HFF-Myc (cell line): ENCODE measurements around the gene PRR14.

Experiments used
- DNase-seq: peaks from one replicate; pipeline ENCODE4 v3.0.0-alpha.2; 2011; ENCODE audit warnings: low read depth; ENCODE audit errors: extremely low read depth
- H3K4me3 ChIP-seq: replicated peaks from 2 replicates; pipeline ENCODE4 v1.5.1; 2011; ENCODE audit warnings: low read depth, mild to moderate bottlenecking, control low read depth, low read length
- TF ChIP-seq, protein P1 (sequence below): IDR thresholded peaks from 2 replicates; pipeline ENCODE4 v1.5.1; 2012; ENCODE audit warnings: mild to moderate bottlenecking, low read depth, low read length, control low read depth; ENCODE audit errors: missing control alignments

Gene PRR14

DNA sequence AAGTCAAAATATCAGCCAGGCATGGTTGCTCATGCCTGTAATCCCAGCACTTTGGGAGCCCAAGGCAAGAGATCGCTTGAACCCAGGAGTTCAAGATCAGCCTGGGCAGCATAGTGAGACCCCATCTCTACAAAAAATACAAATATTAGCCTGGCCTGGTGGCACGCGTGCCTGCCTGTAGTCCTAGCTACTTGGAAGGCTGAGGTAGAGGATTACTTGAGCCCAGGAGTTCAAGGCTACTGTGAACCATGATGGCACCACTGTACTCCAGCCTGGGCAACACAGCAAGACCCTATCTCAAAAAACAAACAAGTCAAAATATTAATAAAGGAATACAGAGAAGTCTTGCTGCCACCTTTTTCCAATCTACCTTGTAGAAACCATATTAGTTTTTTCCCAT is 44.8 kb upstream of the PRR14 start:
- no peak overlapping the region for H3K4me3 ChIP-seq
- DNase-seq, result no peak
- TF ChIP-seq, protein P1, sequence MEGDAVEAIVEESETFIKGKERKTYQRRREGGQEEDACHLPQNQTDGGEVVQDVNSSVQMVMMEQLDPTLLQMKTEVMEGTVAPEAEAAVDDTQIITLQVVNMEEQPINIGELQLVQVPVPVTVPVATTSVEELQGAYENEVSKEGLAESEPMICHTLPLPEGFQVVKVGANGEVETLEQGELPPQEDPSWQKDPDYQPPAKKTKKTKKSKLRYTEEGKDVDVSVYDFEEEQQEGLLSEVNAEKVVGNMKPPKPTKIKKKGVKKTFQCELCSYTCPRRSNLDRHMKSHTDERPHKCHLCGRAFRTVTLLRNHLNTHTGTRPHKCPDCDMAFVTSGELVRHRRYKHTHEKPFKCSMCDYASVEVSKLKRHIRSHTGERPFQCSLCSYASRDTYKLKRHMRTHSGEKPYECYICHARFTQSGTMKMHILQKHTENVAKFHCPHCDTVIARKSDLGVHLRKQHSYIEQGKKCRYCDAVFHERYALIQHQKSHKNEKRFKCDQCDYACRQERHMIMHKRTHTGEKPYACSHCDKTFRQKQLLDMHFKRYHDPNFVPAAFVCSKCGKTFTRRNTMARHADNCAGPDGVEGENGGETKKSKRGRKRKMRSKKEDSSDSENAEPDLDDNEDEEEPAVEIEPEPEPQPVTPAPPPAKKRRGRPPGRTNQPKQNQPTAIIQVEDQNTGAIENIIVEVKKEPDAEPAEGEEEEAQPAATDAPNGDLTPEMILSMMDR, result no peak

DNA sequence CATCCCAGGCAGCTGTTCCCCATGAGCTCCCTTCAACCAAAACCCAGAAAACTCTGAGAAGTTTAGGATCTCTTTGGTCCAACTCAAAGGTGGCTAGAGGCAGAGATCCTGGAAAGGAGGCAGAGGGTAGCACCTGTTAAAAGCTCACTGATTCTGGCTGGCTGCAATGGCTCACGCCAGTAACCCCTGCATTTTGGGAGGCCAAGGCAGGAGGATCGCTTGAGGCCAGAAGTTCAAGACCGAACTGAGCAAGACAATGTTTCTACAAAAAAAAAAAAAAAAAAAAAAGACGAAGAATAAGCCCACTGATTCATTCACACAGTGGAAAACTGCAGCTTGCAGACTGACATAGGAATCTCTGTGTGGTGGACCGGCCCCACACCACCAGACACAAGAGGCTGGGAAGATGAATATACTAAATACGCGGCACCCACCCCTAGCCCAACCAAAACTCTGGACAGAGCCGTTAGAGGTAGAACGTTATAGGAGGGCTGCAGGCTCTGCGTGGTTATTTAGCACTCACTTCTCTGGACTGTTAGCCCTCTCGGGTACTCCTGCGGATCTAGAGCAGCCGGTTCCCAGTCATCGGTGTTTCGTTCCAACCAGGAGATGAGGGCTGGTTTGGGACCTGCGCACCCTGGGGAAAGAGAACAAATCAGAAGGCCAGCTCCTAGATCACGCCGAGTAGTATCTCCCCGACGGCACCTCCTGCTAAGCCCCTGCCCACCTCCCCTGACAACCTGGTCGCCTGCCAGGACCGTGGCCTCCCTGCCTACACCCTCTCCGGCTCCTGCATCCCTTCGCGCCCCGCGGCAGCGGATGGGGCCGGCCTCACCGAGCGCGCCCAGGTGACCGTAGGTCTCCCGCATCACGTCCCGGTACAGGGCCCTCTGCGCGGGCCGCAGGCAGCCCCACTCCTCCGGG is 41.5 kb upstream of the PRR14 start:
- DNase-seq, result no peak
- TF ChIP-seq, protein P1, result no peak
- peak overlapping the region; percentile 87 for H3K4me3 ChIP-seq

DNA sequence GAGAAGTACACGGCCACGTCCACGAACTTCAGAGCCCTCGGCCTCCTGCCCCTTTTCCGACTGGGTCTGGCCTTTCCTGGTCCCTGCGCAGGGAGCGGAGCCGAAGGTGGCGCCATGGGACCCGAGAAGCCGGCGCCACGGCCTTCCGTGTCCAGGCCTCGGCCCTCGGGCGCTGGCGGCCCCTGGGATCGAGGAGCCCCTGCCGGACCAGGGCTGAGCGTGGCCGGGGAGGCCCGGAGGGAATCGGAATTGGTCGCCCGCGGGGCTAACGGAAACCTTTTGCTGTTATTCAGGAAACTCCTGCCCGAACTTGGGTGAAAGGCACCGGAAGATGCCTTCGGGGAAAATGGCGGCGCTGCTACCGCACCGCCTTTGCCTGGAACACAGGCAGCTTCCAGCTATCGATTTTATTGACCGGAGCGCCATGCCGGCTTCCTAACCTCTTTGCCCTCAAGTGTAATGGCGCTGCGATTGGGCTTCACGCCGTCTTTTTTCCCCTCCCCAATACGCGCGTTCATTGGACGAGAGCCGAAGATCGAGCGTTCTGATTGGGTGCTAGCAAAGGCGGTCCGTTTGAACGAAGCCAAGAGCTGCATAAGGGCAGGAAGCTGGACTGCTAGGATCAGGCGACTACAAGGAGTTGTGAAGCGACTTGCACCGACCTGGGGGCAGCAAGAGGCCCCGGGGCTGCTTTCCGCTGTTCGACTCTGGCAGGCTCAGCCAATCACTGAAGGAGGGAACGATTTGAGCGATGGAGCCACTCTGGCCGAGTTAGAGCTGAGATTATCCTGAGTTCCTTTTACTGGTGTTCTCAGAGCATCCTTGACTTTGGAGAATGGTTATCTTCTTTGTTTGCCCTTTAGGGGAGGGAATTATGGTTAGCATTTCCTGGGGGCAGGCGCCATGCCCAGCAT is 40.6 kb upstream of the PRR14 start, which contains the start of gene ZNF689:
Gene ZNF689, minus strand, starts transcription at position 464 of the 914 bp plus-strand sequence. Its CDS starts 348 bp downstream, at position 116.
- TF ChIP-seq, protein P1, result no peak
- H3K4me3 ChIP-seq, result peak within 1 kb of the TSS; percentile 87
- peak; percentile 97 for DNase-seq

DNA sequence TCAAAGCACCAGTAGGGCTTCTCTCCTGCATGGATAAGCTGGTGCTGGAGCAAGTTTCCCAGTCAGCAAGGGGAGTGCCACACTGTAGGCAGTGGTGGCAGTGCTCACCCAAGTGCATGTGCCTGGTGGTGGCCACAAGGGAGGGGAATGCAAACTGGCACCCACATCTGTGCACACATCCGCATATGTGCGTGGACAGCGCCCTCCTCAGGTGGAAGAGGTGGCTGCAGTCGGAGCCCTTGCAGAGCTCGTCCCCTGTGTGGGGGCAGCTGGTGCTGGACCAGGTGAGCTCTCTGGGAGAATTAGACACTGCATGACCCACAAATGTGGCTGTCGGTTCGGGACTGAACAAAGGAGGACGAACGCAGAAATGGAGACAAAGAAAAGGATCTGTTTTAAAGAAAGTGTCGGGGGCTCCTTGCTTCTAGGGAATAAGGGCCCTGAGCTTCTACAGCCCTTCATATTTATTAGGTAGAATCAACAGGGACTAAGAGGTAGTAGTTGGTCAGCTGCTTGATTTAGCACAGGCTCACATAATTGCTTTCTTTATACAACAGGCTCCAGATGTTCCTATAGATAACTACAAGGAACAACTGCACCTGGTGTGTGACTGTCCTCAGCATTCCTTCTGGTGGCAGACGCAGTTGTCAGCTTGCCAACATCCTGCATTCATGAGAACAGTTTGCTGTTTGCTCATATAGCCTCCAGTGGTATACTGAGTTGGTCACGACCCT is 35.2 kb upstream of the PRR14 start:
- TF ChIP-seq, protein P1, result peak; percentile 65
- no peak overlapping the region for H3K4me3 ChIP-seq
- DNase-seq, result no peak

DNA sequence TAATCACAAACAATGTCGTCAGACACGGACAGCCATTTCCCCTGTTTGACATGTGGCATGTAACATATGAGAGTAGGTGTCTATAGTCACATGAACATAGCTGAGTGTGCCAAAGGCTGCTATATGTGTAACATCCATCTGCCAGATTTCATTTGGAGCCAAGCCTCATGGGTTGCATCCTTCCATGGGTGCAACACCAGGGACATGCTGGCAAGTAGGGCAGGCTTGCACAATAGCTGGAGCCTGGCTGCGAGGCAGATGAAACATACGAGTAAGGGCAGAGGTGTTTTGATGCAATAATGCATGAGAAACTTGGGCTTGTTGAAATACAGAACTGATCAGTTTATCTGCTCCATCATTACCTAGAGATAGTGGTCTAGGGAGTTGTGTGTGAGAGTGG is 31.6 kb upstream of the PRR14 start:
- TF ChIP-seq, protein P1, result no peak
- no peak for DNase-seq
- no peak overlapping the region for H3K4me3 ChIP-seq

DNA sequence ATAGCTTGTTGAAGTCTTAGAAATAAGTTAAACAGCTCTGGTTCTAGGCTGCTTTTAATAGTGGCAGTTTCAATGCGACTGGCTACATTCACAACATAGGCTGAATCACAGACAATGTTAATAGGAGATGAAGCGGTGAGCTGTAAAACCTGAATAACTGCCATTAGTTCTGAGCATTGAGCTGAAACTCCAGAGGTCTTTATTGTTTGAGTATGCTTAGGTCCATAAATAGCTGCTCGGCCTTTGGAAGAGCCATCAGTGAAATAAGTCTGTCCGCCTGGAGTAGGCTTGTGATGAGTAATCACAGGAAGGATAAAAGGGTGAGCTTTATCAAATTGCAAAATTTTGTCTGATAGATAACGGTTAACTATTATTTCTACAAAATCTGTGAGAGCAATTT is 31.1 kb upstream of the PRR14 start:
- DNase-seq, result no peak
- TF ChIP-seq, protein P1, result no peak
- H3K4me3 ChIP-seq, result no peak overlapping the region
